DMS53 treated with DMSO at 0.1 percent for 48 hours (cell line): ENCODE data around the gene PTPRN2.

Source experiments
- DNase-seq: peaks from one replicate; lab custom pipeline; 2025; ENCODE audit not compliant: unreplicated experiment; lab: John Stamatoyannopoulos, UW

Gene PTPRN2

DNA sequence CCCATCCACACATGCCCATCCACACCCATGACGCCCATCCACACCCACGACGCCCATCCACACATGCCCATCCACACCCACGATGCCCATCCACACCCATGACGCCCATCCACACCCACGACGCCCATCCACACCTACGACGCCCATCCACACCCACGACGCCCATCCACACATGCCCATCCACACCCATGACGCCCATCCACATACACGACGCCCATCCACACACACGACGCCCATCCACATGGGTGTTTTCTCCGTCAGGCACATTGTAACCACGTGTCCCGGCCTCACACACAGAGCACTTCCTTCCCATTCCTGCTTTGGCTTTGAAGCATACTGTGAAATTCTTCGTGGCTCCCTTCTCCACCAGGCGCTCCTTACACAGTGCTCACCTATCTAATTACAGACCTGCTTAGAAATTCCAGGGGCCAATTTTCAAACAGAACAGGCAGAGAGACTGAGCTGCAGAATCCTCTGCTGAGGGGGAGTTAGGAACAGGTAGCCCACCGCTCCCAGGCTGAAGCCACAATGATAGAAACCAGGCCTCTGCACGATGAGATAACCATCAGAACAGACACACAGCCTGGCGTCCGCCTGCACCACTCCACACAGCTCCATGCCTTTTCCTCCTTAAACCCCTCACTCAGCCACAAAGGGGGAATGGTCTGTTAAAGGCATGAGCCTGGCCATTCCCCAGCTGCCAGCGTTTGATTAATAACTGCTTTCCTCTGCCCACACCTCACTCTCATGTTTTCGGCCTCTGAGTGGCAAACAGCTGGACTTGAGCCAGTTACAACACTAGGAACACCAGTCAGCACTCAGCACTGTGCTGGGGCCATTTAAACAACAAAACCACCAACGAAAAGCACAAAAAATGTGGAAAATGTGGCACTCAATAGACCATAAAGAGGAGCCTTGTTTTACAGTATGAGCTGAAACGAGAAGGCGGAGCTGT, 501.6 kb downstream of the PTPRN2 start:
- no peak for DNase-seq

GRCh38 chr7:158084555-158084954, 503.1 kb downstream of the PTPRN2 start:
- DNase-seq = no peak

GRCh38 chr7:158083526-158084310, 503.9 kb downstream of the PTPRN2 start:
- no peak for DNase-seq

GRCh38 chr7:158082761-158083160, 504.9 kb downstream of the PTPRN2 start:
- no peak for DNase-seq

- DNase-seq = no peak
Measured at GRCh38 chr7:158080899-158081445, 506.7 kb downstream of the PTPRN2 start.

DNA sequence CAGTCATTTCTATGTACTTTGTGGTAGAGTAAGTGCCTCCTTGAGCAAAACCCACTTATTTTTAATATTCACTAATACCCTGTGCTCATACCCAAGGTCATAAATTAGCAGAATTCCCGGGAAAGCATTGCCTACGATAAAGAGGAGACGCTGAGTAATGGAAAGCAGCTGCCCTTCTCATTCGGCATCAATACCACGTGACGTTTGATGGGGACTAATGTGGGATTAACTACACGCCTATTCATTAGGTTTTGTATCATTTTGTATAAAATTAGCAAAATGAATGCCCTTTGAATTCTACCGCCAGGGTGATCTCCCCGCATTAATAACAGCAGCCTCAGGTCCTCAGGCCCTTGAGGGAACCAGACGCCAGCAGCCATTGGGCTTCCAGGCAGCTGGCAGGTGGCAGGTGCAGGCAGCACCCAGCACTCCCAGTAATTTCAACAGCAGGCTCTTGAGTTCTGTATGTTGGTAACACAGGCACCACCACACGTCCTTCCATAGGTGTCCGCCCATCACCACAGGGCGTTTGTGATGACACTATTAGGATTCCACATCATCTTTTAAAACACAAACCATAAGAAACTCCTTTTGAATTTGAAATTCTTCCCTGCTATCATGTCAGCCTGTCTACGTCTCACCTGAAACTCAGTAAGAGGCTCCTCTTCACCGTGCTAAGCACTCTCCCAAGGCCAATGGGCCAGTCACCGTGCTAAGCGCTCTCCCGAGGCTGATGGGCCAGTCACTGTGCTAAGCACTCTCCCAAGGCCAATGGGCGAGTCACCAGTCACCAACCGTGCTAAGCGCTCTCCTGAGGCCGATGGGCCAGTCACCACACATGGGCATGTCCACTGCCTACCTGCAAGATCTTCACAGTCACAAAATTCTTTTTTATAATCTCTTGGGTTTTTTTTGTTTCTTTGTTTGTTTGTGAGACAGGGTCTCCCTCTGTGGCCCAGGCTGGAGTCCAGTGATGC, 509.4 kb downstream of the PTPRN2 start:
- DNase-seq = peak; percentile 42

DNA sequence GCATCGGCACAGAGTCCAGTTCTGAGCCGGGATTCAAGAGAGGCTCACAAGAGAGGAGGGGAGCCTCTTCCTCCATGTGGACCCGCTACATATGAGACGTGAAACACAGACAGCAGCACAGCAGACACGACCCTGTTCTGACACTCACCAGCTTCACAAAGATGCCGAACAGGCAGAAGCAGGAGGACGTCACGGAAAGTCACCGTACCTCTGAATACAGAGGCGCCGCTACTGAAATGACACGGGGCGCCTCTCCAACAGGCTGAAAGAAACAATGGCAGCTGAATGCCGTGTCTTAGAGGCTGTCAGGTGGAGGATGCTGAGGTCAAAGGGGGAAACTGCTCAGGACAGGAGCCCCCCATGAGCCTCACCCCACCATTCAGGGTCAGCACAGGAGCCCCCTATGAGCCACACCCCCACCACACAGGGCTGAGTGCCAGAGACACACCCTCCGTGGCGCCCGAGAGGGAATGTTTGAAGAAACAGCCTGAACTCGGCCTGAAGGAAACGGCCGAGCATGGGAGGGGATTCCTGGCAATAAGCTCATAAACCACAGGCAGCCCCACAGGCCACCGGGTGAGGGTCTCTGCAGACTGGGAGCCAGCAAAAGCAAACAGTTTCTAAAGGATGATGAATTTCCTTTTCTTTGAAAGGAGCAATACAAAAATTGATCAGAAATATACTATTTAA, 510.3 kb downstream of the PTPRN2 start:
- DNase-seq = no peak

DNA sequence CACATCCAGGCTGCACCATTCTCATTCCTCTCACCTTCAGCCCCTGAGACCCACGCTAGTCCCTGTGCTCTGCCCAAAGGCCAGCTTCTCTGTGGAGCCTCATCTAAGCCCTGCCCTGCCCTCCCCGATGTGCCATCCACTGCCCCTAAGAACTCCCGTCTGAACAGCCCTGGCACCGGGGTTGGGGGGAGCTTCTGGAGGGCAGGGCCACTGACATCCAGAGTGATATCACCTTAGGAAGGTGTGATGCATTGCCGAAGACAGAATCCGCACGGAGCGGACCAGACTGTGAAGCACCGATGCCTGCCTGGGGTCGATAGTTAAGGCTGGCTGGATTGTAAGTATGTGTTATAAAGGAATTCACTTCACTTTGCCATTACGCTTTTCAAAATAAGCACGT, 511.0 kb downstream of the PTPRN2 start:
- no peak for DNase-seq

DNA sequence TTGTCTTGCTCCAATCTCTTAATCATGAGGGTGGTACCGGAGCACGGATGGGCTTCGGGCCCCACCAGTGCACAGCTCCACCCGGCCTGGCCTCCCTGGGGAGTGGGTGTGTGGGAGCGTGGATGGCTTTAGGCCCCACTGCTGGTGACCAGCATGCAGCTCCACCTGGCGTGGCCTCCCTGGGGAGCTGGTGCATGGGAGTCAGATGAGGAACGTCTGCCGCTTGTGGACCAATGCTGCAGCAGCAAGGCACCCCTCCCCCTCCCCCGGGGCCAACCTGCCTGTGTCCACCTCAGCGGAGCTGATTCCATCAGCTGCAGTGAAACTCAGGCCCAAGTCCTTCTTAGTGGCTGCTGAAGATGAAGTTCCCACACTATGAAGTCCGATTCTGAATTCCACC, 511.4 kb downstream of the PTPRN2 start:
- DNase-seq = no peak

DNA sequence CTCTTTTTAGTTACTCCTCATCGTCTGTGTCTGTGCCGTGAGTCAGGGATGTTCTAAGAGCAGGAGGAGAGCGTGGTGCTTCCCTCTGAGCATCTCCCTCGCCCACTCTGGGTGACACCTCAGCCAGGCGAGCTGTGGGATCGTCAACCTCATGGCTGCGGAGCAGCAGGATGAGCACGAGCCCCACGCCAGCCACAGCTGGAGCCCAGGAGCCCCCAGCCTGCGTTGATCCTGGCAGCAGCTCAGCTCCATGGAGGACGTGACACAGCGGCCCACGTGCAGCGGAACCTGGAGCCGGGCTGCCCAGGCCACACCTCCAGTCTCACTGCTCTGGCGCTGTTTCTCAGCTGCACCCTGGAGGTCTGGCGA, 512.0 kb downstream of the PTPRN2 start:
- DNase-seq = no peak

GRCh38 chr7:158074896-158075632, 512.6 kb downstream of the PTPRN2 start:
- no peak for DNase-seq

DNA sequence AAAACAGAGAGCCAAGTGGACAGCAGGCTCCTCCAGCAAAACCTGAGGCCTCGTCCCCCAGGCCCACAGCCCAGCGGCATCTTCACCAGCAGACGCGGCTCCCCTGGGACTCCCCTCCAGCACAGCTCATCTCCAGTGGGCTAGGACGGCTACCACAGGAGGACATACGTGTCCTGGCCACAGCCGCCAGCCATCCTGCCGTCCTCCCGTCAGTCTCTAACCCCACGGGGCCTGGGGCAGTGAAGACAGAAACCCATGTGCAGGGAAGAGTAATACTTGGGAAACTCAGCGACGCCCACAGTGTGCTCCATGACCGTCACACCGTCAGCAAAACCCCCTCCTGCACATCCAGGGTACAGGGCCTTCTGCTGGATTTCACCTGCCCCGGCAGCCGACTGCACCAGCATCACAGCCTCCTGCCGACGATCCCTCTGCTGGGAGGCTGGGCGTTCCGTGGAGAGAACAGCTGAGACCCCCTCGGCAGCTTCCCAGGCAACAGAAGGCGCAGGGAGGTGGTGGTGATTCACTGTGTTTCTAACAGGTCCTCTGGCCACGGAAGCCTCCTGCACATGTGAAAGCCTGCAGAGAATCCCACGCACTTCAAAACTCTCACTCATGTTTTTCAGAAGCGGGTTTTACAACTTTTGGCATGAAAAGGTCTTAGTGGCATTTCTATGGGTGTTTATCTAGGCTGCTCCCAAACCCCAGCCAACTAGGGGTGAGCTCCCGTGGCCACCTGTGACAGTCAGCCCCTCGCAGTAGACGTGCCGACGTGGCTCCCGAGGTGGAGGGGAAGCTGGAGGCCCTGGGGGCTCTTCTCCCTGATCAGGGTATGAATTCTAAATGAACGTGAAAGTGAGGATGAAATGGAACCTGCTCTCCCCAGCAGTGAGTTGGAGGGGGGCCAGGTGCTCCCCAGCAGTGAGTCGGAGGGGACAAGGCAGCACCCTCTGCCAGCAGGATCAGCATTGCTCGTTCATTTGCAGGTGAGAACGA, 513.5 kb downstream of the PTPRN2 start:
- DNase-seq = no peak

GRCh38 chr7:158072991-158073730, 514.5 kb downstream of the PTPRN2 start:
- no peak for DNase-seq

DNA sequence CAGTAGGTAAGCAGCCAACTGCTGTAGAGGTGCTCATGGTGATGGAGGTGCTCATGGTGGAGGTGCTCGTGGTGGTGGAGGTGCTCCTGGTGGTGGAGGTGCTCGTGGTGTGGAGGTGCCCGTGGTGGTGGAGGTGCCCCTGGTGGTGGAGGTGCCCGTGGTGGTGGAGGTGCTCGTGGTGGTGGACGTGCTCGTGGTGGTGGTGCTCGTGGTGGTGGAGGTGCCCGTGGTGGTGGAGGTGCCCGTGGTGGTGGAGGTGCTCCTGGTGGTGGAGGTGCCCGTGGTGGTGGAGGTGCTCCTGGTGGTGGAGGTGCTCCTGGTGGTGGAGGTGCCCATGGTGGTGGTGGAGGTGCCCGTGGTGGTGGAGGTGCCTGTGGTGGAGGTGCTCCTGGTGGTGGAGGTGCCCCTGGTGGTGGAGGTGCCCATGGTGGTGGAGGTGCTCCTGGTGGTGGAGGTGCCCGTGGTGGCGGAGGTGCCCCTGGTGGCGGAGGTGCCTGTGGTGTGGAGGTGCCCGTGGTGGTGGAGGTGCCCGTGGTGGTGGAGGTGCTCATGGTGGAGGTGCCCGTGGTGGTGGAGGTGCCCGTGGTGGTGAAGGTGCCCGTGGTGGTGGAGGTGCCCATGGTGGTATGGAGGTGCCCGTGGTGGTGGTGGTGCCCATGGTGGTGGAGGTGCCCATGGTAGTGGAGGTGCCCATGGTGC, 517.3 kb downstream of the PTPRN2 start:
- no peak for DNase-seq

GRCh38 chr7:158068853-158069252, 518.8 kb downstream of the PTPRN2 start:
- no peak for DNase-seq

- DNase-seq = no peak
Measured at GRCh38 chr7:158067931-158068482, 519.6 kb downstream of the PTPRN2 start.
